HG03159 (cell line): Measurements from ENCODE around the gene TBC1D3B.
A peak's percentile ranks its signal among the peaks of the same experiment; 100 is the strongest.
"Not testable (repeated sequence)": the region's sequence is repeated elsewhere in the genome, so short reads cannot be mapped to it uniquely, and the experiment has no call there.

Source experiments
- ATAC-seq: cut with Tn5 transposase; IDR thresholded peaks from one replicate; pipeline ENCODE4 v1.9.1; 2021; ENCODE audit warnings: mild to moderate bottlenecking, moderate library complexity; ENCODE audit not compliant: unreplicated experiment

The TBC1D3B gene

DNA sequence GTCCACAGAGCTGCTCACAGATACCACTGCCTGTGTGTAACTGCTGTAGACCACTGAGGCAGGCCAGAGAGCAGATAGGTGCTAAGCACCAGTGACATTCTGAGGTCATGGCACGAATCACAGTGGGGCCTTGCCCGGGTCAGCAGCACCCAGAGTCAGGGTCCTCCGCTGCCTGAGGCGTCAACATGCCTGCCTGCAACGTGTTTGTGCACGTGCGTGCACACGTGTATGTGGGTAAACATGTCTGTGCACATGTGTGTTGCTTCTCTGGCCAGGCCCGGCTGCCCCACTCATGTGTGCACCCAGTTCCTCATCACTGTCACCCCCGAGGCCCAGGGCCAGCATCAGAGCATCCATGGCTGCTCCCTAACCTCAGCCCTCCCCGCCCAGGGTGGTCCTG, at the start of gene TBC1D3B:
TSS of gene TBC1D3B (minus strand) at position 101 of the 400 bp plus-strand sequence. CDS start 1,586 bp downstream, outside the sequence.
- ATAC-seq = not testable (repeated sequence)

GRCh38 chr17:36222967-36223366, 46.5 kb upstream of the TBC1D3B start:
- ATAC-seq = not testable (repeated sequence)

DNA sequence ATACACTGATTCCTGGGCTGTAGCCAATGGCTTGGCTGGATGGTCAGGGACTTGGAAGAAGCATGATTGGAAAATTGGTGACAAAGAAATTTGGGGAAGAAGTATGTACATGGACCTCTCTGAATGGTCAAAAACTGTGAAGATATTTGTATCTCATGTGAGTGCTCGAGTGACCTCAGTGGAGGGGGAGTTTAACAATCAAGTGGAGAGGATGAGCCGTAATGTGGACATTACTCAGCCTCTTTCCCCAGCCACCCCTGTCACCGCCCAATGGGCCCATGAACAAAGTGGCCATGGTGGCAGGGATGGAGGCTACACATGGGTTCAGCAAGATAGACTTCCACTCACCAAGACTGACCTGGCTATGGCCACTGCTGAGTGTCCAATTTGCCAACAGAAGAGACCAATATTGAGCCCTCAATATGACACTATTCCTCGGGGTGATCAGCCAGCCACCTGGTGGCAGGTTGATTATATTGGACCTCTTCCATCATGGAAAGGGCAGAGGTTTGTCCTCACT, 45.2 kb upstream of the TBC1D3B start:
- ATAC-seq = not testable (repeated sequence)

- ATAC-seq = not testable (repeated sequence)
Measured at GRCh38 chr17:36220737-36221580, 44.5 kb upstream of the TBC1D3B start.

DNA sequence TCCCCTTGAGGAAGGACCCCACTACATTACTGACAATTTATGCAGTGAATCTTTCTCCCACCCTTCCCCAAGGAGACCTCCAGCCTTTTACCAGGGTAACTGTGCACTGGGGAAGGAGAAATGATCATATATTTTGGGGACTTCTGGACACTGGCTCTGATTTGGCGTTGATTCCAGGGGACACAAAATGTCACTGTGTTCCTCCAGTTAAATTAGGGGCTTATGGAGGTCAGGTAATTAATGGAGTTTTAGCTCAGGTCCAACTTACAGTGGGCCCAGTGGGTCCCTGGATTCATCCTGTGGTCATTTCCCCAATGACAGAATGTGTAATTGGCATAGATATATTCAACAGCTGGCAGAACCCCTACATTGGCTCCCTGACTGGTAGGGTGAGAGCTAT, 43.1 kb upstream of the TBC1D3B start:
- ATAC-seq = not testable (repeated sequence)

DNA sequence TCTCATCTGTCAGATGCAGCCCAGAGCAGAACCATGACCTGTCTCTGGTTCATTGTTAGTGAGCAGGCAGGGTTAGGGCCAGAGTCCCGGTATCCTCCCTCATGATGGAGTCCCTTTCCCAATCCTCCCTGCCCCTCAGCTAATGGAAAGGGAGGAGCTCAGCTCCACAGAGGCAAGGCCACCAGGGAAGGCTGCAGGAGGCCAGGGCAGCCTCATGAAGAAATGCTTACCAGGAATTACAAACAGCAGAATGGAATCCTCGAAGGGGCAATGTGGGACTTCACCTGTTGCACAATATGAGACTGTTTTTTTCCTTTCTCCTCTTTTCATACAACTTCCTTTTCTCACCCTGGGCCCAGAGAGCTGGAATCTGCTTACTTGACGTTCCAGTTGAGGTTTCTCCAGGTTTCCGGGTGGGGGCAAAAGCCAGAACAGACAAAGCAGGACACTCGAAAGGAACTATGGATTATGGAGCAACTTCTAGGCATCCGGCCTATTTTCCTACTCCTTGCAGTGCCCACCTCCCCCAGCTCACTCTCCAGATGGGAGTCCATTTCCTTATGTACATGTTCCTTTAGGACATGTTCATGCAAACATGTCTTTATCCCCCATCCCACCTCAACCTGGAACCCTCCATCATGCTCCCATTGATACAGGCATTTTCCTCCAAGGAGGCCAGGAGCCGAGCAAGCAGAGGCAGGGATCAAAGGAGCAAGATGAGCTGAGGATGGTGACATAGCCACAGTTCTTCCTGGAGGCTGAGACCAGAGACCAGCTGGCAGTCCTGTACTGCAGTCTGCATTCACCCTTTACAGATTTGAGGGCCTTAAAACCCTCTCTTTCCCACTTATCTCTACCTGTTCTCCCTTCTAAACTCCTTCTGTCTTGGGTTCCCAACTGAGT, 39.2 kb upstream of the TBC1D3B start:
- ATAC-seq = not testable (repeated sequence)

DNA sequence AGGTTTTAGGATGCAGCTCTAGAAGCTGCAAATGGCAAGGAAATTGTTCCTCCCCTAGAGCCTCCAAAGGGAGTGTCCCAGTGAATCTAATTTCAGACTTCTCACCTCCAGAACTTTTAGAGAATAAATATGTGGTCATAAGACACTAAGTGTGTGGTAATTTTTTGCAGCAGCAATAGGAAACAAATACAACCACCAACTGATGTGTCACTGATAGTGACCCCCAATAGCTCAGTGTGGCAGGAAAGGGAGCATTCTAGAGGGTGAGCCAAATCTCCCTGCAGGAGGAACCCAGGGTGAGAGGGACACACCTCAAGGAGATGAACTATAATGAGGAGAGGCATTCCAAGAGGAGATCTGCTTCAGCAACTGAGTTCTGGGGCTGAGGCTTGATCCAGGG, 38.5 kb upstream of the TBC1D3B start:
- no peak for ATAC-seq

DNA sequence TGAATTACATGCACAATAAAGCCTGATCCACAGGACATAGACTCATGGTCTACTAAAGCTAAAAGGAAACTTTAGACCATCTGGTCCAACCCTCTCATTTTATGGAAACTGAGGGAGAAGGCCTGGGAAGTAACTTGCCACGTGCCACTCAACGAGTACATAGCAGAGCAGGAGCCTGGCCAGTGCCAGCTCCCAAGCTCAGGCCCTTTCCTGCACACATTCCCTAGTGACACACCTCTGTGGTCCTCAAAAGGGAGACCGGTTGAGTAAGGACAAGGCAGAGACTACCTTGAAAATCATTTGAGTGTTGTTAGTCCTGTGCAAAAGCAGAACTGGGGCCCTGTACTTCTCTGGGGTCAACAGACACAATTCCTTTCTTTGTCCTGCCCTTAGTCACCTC, 37.3 kb upstream of the TBC1D3B start:
- no peak for ATAC-seq

DNA sequence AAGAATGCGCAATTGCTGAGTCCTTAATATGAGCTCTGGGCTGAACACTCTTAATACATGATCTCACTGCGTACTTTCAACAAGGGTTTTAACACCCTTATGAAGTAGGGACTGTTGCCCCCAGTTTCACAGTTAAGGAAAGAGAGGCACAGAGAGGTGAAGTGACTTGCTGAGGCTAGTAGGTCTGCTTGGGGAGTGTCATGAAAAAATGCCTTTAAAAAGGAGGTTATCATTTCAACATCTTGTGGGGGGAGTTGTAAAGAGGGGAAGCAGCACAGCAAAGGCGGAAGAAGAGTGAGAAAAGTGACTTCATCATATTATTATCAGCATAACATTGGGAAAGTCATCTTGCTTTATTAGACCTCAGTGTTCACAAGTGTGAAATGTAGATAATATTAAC, 36.5 kb upstream of the TBC1D3B start:
- no peak for ATAC-seq

DNA sequence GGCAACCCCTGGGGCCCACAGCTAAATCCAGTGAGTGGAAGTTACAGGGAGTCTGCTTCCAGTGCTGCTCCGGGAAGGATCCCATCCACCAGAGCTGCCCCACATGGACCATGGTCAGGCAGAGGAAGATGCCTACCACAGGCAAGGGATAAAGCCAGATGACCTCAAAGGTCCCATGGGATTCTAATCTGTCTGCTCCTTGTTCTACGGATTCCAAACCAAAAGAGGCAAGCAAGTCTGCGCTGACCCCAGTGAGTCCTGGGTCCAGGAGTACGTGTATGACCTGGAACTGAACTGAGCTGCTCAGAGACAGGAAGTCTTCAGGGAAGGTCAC, 35.8 kb upstream of the TBC1D3B start:
- ATAC-seq = no peak

GRCh38 chr17:36211484-36212271, 35.2 kb upstream of the TBC1D3B start:
- ATAC-seq = not testable (repeated sequence)

DNA sequence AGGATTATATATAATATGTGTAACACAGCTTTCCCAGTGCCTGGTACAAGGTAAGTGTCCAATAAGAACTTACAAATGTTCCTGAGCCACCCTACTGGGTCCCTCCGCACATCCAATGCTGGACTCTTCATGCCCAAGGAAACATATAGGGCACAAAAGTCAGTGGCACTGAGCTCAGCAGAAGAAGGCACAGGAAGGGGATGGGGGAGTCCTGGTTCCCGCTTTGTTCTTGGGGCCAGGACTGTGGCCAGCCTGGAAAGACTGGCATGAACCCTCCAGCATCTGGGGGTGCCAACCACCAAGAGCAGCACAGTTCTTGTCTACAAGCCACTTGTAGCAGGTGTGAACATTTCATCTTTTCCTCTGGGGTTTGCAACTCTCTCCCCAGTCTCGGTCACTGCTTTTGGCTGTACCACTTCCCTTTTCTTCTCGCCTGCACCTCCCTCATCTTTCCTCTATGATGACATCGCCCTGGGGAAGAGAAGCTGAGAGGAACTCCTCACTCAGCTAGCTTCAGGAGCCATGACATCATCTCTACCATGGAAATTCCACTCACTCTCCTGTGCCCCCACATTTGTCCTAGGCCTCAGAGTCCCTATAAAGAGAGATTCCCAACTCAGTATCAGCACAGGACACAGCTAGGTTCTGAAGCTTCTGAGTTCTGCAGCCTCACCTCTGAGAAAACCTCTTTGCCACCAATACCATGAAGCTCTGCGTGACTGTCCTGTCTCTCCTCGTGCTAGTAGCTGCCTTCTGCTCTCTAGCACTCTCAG, 34.2 kb upstream of the TBC1D3B start, which contains the start of gene CCL4L2:
TSS of gene CCL4L2 (plus strand) at position 625 of the 773 bp plus-strand sequence.
- ATAC-seq = peak; percentile 61

DNA sequence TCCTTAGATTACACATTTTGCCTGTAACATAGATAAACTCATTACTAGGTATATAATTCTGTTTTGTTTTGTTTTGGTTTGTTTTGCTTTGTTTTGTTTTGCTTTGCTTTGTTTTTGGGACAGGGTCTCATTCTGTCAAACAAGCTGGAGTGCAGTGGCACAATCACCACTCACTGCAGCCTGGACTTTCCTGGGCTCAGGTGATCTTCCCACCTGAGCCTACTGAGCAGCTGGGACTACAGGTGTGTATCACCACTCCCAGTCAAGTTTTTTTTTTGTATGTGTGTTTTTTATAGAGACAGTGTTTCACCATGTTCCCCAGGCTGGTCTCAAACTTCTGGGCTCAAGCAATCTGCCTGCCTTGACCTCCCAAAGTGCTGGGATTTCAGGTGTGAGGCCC, 33.1 kb upstream of the TBC1D3B start:
- no peak for ATAC-seq

DNA sequence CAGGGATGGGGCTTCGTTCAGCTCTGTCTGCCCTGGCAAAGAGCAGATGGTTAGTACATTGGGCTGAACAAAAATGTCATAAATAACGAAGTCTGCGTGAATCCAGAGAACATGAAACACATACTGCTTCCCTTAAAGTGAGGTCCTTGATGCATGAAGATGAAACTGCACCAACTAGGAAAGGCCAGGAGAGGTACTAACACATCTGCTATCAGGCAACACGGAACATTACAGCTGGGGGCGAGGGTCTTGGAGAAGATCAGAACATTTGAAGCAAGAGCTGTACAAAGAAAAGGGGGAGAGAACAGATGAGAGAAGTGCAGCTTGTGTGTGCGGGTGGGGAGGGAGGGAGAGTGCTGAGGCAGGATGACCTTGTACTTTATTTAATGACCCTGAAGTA, 30.9 kb upstream of the TBC1D3B start:
- ATAC-seq = not testable (repeated sequence)

DNA sequence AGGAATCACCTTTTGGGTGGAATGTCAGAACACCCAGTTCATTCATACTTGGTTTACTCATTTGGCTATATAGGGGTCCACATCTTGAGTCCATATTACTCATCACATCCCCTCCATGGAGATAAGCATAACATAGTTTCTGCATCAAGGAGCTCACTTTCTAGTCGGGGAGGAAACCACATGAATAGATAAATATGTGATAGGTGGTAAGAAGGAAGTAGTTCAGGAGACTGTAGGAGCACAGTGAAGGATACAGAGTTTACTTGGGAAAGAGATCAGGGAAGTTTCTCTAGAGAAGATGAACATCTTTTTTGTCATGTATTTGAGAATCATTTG, 30.0 kb upstream of the TBC1D3B start:
- ATAC-seq = not testable (repeated sequence)

DNA sequence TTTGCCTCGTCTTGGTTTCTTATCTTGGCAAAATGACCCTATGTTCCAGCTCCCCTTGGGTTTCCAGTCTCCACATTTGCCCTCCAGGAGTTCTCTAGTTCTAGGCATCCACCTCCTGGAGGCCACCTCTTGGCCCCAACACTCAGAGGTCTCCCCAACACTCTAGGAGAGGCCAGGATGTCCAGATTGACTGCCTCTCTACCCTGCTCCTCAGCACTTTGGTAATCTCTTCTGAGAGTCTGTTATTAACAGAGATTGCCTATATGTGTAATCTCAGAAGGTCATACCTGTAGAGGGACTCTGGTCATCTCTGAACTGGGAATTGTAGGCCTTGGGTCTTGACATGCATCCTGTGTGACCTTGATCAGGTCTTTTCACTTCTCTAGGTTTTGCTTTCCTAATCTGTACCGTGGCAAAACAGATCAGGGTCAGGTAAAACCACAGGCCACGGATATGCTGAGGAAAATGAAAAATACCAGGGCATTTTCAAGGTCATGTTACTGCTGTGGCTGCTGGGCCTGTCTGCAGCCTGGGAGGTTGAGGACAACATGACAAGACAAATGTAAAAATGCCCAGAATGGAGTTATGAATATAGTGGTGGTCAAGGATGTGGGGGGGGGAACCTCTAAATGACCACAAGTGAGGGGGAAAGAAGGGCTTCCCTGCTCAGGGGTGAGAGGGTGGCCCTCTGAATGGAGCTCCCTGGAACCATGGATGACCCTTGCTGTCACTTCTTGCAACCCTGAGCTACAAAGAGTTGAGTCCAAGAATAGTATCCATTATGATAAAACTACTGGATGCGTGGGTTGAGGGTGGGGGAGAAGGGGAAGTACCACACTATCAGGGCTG, 29.4 kb upstream of the TBC1D3B start:
- ATAC-seq = no peak

DNA sequence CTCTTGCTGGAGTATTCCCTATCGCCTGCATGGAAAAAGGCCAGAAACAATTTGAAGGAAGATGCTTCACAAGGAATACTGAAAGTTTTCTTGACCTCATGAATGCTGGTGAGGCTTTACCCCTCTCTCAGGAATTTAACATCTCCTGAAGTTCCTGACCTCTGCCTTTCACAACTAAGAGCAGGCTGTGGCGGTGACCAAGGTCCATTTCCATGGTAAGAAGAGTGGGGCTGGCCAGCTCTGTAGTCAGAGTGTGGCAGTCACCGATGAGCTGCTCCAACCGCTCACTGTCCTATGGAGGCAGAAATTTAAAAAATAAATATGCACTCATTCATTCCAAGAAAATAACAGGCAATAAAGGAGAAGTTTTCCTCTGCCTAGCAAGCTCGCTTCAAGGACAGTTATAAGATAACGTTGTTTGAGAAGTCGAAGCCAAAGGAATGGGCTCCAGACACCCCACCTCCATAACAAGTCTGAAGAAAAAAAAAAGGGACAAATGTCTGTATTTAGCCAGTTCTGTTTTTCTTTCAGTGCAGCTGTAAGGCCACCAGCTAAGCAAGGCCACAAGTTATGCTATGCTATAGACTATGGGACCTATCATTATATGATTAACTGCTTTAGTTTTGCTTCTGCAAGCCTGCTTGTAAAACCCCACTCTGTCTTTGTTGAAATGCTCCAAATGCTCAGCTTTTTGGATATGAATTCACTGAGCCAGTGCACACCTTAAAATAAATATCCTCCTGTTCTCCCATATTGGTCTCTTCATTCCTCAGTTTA, 28.5 kb upstream of the TBC1D3B start:
- ATAC-seq = no peak

DNA sequence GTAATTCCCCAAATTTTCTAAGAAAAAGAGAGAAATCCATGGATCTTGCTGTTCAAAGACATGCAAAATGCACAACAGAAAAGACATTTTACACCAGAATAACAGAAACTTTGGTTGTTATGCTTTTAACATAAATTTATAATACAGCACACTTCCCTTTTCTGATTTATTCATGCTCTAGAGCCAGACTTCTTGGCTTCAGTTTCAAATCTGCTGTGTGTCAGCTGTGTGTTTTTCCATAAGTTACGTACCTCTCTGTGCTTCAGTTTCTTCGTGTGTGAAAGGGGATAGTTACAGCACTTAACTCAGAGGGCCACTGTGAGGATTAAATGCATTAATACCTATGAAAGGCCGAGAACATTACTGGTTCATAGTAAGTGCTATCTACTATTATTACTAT, 26.9 kb upstream of the TBC1D3B start:
- no peak for ATAC-seq
